EH (cell line): Measurements from ENCODE around the gene OOSP1.
"Not testable (repeated sequence)": the region's sequence is repeated elsewhere in the genome, so short reads cannot be mapped to it uniquely, and the experiment has no call there.

Experiments used
- DNase-seq: peaks from one replicate; pipeline ENCODE4 v3.0.0-alpha.2; 2015; ENCODE audit warnings: low read depth

Gene OOSP1

GRCh38 chr11:59938132-59938531, at the start of gene OOSP1:
Gene OOSP1, plus strand, starts transcription at chr11:59938432. Its CDS starts 23 bp downstream, at chr11:59938455.
- no peak for DNase-seq

GRCh38 chr11:59891781-59892181, 46.5 kb upstream of the OOSP1 start:
- DNase-seq, result peak; percentile 3

GRCh38 chr11:59894616-59895015, 43.6 kb upstream of the OOSP1 start:
- DNase-seq, result no peak

- DNase-seq, result no peak
These were observed 40.2 kb upstream of the OOSP1 start for GRCh38 chr11:59898046-59898445.

GRCh38 chr11:59898650-59899049, 39.6 kb upstream of the OOSP1 start:
- DNase-seq, result peak; percentile 10

GRCh38 chr11:59899532-59899931, 38.7 kb upstream of the OOSP1 start:
- DNase-seq, result peak; percentile 53

GRCh38 chr11:59900366-59901126, 37.7 kb upstream of the OOSP1 start:
- no peak for DNase-seq

- peak; percentile 68 for DNase-seq
These were observed 36.9 kb upstream of the OOSP1 start for GRCh38 chr11:59901306-59901705.

GRCh38 chr11:59903569-59903968, 34.7 kb upstream of the OOSP1 start:
- not testable (repeated sequence) for DNase-seq

GRCh38 chr11:59918480-59918879, 19.8 kb upstream of the OOSP1 start:
- peak; percentile 36 for DNase-seq

GRCh38 chr11:59918987-59919589, 19.1 kb upstream of the OOSP1 start:
- DNase-seq, result peak; percentile 59

- no peak for DNase-seq
These were observed 14.4 kb upstream of the OOSP1 start for GRCh38 chr11:59923813-59924212.

- no peak for DNase-seq
These were observed 6.5 kb upstream of the OOSP1 start for GRCh38 chr11:59931688-59932087.

- no peak for DNase-seq
These were observed 486 bp downstream of the OOSP1 start for GRCh38 chr11:59938718-59939117.

- DNase-seq, result no peak
These were observed 1.2 kb downstream of the OOSP1 start for GRCh38 chr11:59939482-59939881.

- no peak for DNase-seq
These were observed 2.9 kb downstream of the OOSP1 start for GRCh38 chr11:59941091-59941490.

- DNase-seq, result no peak
These were observed 5.9 kb downstream of the OOSP1 start for GRCh38 chr11:59943997-59944714.

- DNase-seq, result no peak
These were observed 6.5 kb downstream of the OOSP1 start for GRCh38 chr11:59944720-59945119.

- no peak for DNase-seq
These were observed 15.4 kb downstream of the OOSP1 start for GRCh38 chr11:59953463-59954218.

- DNase-seq, result no peak
These were observed 16.1 kb downstream of the OOSP1 start for GRCh38 chr11:59954219-59954847.

GRCh38 chr11:59957094-59957493, 18.9 kb downstream of the OOSP1 start:
- DNase-seq, result peak; percentile 3
